Karpas-422 (cell line): ENCODE measurements around the gene KNCN. TPM values are rescaled to one million over a fixed set of nuclear protein-coding genes. Genes with fewer than 3 reads are reported as not detected.

ENCODE experiments used
- DNase-seq: peaks from one replicate; pipeline ENCODE4 v3.0.0-alpha.2; 2015
- H2AFZ ChIP-seq: fragments of 200-600 bp; sonication (generic); 2 replicates; pipeline ENCODE4 v1.6.1; 2014; ENCODE audit warnings: antibody characterized with exemption, low read length, mixed read lengths
- H3K27ac ChIP-seq: fragments of 200-600 bp; sonication (generic); 2 replicates; pipeline ENCODE4 v1.5.1; 2014; ENCODE audit warnings: mild to moderate bottlenecking, low read length, moderate library complexity
- H3K27me3 ChIP-seq: fragments of 200-600 bp; sonication (generic); 2 replicates; pipeline ENCODE4 v1.6.1; 2014; ENCODE audit warnings: low read length, mixed read lengths
- H3K36me3 ChIP-seq: fragments of 200-600 bp; sonication (generic); 2 replicates; pipeline ENCODE4 v1.6.1; 2014; ENCODE audit warnings: low read length, mixed read lengths; ENCODE audit not compliant: insufficient read depth
- H3K4me1 ChIP-seq: fragments of 200-600 bp; sonication (generic); 2 replicates; pipeline ENCODE4 v1.6.1; 2014; ENCODE audit warnings: mild to moderate bottlenecking, low read length, mixed read lengths
- H3K4me2 ChIP-seq: fragments of 200-600 bp; sonication (generic); 2 replicates; pipeline ENCODE4 v1.6.1; 2014; ENCODE audit warnings: low read length, low read depth, mild to moderate bottlenecking; ENCODE audit not compliant: poor library complexity, severe bottlenecking
- H3K4me3 ChIP-seq: fragments of 200-600 bp; sonication (generic); 2 replicates; pipeline ENCODE4 v1.5.1; 2014; ENCODE audit warnings: mild to moderate bottlenecking, antibody characterized with exemption, low read length, mixed read lengths
- H3K79me2 ChIP-seq: fragments of 200-600 bp; sonication (generic); 2 replicates; pipeline ENCODE4 v1.6.1; 2014; ENCODE audit warnings: mild to moderate bottlenecking, low read length, mixed read lengths
- H3K9ac ChIP-seq: fragments of 200-600 bp; sonication (generic); 2 replicates; pipeline ENCODE4 v1.6.0; 2014; ENCODE audit warnings: low read length
- H3K9me2 ChIP-seq: fragments of 200-600 bp; sonication (generic), shearing (Covaris generic); replicated peaks from 2 replicates; pipeline ENCODE4 v1.6.0; 2014; ENCODE audit warnings: mild to moderate bottlenecking, low read length, moderate library complexity; ENCODE audit not compliant: insufficient read depth
- H3K9me3 ChIP-seq: fragments of 300-700, 200-600 bp; sonication (generic); 2 replicates; pipeline ENCODE4 v1.6.1; 2014; ENCODE audit warnings: low read length, mixed read lengths
- H4K20me1 ChIP-seq: fragments of 200-600 bp; sonication (generic); 2 replicates; pipeline ENCODE4 v1.6.1; 2014; ENCODE audit warnings: mild to moderate bottlenecking, antibody characterized with exemption, low read length, low read depth; ENCODE audit not compliant: insufficient read depth
- total RNA-seq: library from RNA; depleted of rRNA; stranded (reverse); fragments of >200 nt; shearing (Covaris generic); gene quantifications from 2 replicates; pipeline ENCODE4 v1.2.3, GENCODE V29; 2014; ENCODE audit warnings: low replicate concordance

KNCN gene
- total RNA-seq, 1 experiment from 2014 or later = not detected

- Histone ChIP-seq H3K4me2 (no peak overlapping the region), H3K27ac (no peak overlapping the region)
These were observed 30.0 kb downstream of the KNCN start for GRCh38 chr1:46521414-46521813.

DNA sequence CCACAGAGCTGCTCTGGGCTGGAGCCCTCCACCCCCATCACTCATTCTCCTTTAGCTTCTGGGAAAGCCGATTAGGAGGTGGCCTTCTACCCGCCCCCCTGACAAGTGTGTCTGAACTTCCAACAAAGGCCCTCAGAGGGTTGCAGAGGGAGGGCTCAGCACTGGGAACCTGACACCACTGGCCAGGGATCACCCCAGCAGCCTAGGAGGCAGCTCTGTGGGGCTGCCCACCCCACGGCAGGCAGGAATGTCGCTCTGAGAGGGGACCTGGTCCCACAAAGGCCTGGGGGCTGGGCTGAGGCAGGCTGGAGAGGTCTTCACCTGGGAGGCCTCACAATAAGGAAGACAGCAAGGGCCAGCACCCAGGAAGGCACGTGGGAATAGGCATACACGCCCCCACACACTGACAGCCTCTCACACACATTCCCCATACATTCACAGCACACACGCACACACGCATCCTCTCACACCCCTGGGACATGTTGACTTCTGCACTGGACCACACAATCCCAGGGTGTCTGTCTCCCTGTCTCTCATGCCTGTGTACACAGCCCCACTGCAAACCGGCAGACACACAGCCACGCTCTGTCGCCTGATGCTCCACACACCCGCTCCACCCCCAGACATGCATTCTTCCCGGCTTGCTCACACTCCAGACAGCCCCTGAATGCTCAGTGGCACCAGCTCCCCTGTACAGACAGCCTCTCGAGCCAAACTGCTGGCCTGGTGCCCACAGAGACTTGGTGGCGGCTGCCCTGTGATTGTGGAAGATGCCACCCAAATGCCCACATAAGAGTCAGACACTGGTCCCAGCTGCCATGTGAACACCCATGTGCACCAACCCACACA, 31.2 kb downstream of the KNCN start:
- Histone ChIP-seq H3K9ac (no peak overlapping the region), H3K4me2 (no peak overlapping the region), H3K27me3 (no peaks in the 10 kb centered on the region), H4K20me1 (no peaks in the 10 kb centered on the region), H3K79me2 (no peaks in the 10 kb centered on the region), H3K36me3 (no peaks in the 10 kb centered on the region), H3K4me1 (no peaks in the 10 kb centered on the region), H3K9me3 (no peaks in the 10 kb centered on the region), H3K27ac (no peak overlapping the region), H3K4me3 (no peak overlapping the region), H2AFZ (no peak overlapping the region), H3K9me2 (no peaks in the 10 kb centered on the region)
- DNase-seq = no peak

More at GRCh38 chr1:46521414-46521813, 30.0 kb downstream of the KNCN start:
- Histone ChIP-seq H3K9me2 (no peaks in the 10 kb centered on the region), H3K4me1 (no peaks in the 10 kb centered on the region), H4K20me1 (no peaks in the 10 kb centered on the region), H3K27me3 (no peaks in the 10 kb centered on the region), H3K36me3 (no peaks in the 10 kb centered on the region), H2AFZ (no peak overlapping the region), H3K79me2 (no peaks in the 10 kb centered on the region), H3K9ac (no peak overlapping the region), H3K4me3 (no peak overlapping the region), H3K9me3 (no peaks in the 10 kb centered on the region)
- no peak for DNase-seq

GRCh38 chr1:46519209-46519608, 32.2 kb downstream of the KNCN start:
- H3K36me3 ChIP-seq = no peaks in the 10 kb centered on the region
- no peak overlapping the region for H2AFZ ChIP-seq
- no peaks in the 10 kb centered on the region for H4K20me1 ChIP-seq
- no peaks in the 10 kb centered on the region for H3K9me3 ChIP-seq
- no peak for DNase-seq
- H3K27me3 ChIP-seq = no peaks in the 10 kb centered on the region
- no peak overlapping the region for H3K9ac ChIP-seq
- no peak overlapping the region for H3K4me2 ChIP-seq
- H3K4me3 ChIP-seq = no peak overlapping the region
- H3K27ac ChIP-seq = no peak overlapping the region
- H3K9me2 ChIP-seq = no peaks in the 10 kb centered on the region
- no peaks in the 10 kb centered on the region for H3K79me2 ChIP-seq
- no peaks in the 10 kb centered on the region for H3K4me1 ChIP-seq

DNA sequence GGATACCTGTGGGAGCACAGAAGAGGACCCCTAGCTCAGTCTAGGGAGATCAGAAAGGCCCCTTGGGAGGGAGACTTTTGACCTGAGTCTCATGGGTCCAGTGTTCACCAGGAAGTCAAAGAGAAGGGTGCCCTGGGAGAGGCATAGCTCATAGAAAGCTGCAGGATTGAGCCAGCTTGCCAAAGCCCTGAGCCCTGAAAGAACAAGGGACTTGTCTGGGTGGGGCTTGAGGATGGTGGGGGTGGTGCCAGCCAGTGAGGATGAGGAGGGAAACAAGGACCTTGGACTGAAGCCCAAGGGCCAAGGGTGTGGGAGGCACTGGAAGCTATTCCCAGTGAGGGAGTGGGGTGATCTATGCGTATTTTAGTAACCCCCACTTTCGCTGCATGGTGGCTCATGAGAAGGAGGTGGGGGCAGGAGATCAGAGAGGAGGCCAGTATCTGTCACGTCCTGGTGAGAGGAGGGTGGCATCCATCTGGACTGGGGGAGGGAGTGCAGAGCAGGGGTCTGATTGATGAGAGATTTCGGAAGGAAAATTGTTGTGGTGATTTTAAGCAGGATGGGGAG, 33.4 kb downstream of the KNCN start:
- H3K9ac ChIP-seq = no peak overlapping the region
- no peaks in the 10 kb centered on the region for H3K9me3 ChIP-seq
- H3K4me2 ChIP-seq = no peak overlapping the region
- H3K36me3 ChIP-seq = no peaks in the 10 kb centered on the region
- no peaks in the 10 kb centered on the region for H3K9me2 ChIP-seq
- H3K4me1 ChIP-seq = no peaks in the 10 kb centered on the region
- H4K20me1 ChIP-seq = no peaks in the 10 kb centered on the region
- H3K79me2 ChIP-seq = no peaks in the 10 kb centered on the region
- no peak overlapping the region for H3K4me3 ChIP-seq
- H3K27ac ChIP-seq = no peak overlapping the region
- no peak for DNase-seq
- no peaks in the 10 kb centered on the region for H3K27me3 ChIP-seq
- no peak overlapping the region for H2AFZ ChIP-seq

DNA sequence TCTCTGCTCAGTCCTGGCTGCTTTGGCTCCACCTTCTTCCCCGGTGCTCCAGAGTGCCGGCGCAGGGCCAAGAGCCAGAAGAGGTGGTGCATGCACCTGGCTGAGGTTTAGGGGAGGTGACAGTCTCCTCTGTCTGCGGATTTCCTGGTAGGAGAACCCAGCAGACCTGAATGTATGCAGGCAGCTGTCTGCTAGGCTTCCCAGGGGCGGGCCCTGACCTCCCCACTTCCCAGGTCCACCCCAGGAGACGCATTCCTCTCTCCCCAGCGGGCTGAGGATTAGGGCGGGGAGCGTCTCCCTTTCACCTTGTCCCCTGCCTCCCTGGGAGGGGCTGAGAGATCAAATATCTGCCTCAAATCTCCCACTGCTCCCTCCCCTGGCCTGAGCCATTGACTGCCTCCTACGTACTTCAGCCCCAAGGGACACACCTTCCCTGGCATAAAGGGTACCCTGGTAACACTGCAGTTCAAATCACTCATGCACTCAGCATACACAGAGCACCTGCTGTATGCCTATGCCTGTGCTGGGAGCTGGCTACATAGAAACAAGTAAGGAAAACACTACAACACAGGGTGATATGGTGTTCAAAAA, 34.3 kb downstream of the KNCN start:
- no peak overlapping the region for H3K4me2 ChIP-seq
- H2AFZ ChIP-seq = no peak overlapping the region
- H3K9ac ChIP-seq = no peak overlapping the region

GRCh38 chr1:46516200-46516950, 35.1 kb downstream of the KNCN start:
- no peak overlapping the region for H3K4me3 ChIP-seq
- H3K36me3 ChIP-seq = no peaks in the 10 kb centered on the region
- no peaks in the 10 kb centered on the region for H3K27me3 ChIP-seq
- no peak for DNase-seq
- H2AFZ ChIP-seq = no peak overlapping the region
- H4K20me1 ChIP-seq = no peaks in the 10 kb centered on the region
- H3K9ac ChIP-seq = no peak overlapping the region
- H3K9me2 ChIP-seq = no peaks in the 10 kb centered on the region
- H3K4me2 ChIP-seq = no peak overlapping the region
- no peaks in the 10 kb centered on the region for H3K79me2 ChIP-seq
- no peaks in the 10 kb centered on the region for H3K9me3 ChIP-seq
- no peak overlapping the region for H3K27ac ChIP-seq
- H3K4me1 ChIP-seq = no peaks in the 10 kb centered on the region

More for the DNA sequence above, 34.3 kb downstream of the KNCN start:
- Histone ChIP-seq H3K4me3 (no peak overlapping the region), H3K9me2 (no peaks in the 10 kb centered on the region), H3K79me2 (no peaks in the 10 kb centered on the region), H3K27me3 (no peaks in the 10 kb centered on the region), H3K4me1 (no peaks in the 10 kb centered on the region), H4K20me1 (no peaks in the 10 kb centered on the region), H3K36me3 (no peaks in the 10 kb centered on the region), H3K9me3 (no peaks in the 10 kb centered on the region), H3K27ac (no peak overlapping the region)
- no peak for DNase-seq

GRCh38 chr1:46515576-46515975, 35.9 kb downstream of the KNCN start:
- H3K36me3 ChIP-seq = no peaks in the 10 kb centered on the region
- no peaks in the 10 kb centered on the region for H3K9me2 ChIP-seq
- H3K4me3 ChIP-seq = no peak overlapping the region
- no peak overlapping the region for H3K9ac ChIP-seq
- no peak overlapping the region for H3K4me2 ChIP-seq
- no peaks in the 10 kb centered on the region for H3K79me2 ChIP-seq
- no peaks in the 10 kb centered on the region for H3K9me3 ChIP-seq
- H3K27me3 ChIP-seq = no peaks in the 10 kb centered on the region
- DNase-seq = no peak
- H2AFZ ChIP-seq = no peak overlapping the region
- H3K4me1 ChIP-seq = no peaks in the 10 kb centered on the region
- no peaks in the 10 kb centered on the region for H4K20me1 ChIP-seq
- no peak overlapping the region for H3K27ac ChIP-seq

- H3K4me3 ChIP-seq = no peak overlapping the region
- no peaks in the 10 kb centered on the region for H3K4me1 ChIP-seq
- no peaks in the 10 kb centered on the region for H3K36me3 ChIP-seq
- no peak overlapping the region for H2AFZ ChIP-seq
- no peak overlapping the region for H3K4me2 ChIP-seq
- H3K79me2 ChIP-seq = no peaks in the 10 kb centered on the region
- DNase-seq = no peak
- H3K9ac ChIP-seq = no peak overlapping the region
- no peaks in the 10 kb centered on the region for H4K20me1 ChIP-seq
- no peaks in the 10 kb centered on the region for H3K9me3 ChIP-seq
- H3K9me2 ChIP-seq = no peaks in the 10 kb centered on the region
- no peaks in the 10 kb centered on the region for H3K27me3 ChIP-seq
- H3K27ac ChIP-seq = no peak overlapping the region
These were observed 37.9 kb downstream of the KNCN start for GRCh38 chr1:46513536-46513935.
